Activated naive CD8-positive, alpha-beta T cell (primary cell): ENCODE measurements around the gene ACTL6A.

Experiments used
- H3K27ac Mint-ChIP-seq: one replicate; pipeline ENCODE4 v1.8.0; 2021; ENCODE audit warnings: mixed read lengths
- H3K27me3 Mint-ChIP-seq: one replicate; pipeline ENCODE4 v1.8.0; 2021; ENCODE audit warnings: mixed read lengths
- H3K36me3 Mint-ChIP-seq: one replicate; pipeline ENCODE4 v1.8.0; 2021; ENCODE audit warnings: mixed read lengths
- H3K4me1 Mint-ChIP-seq: one replicate; pipeline ENCODE4 v1.8.0; 2021; ENCODE audit warnings: low read depth, mixed read lengths
- H3K4me3 Mint-ChIP-seq: one replicate; pipeline ENCODE4 v1.8.0; 2021; ENCODE audit warnings: mild to moderate bottlenecking, mixed read lengths
- H3K9me3 Mint-ChIP-seq: one replicate; pipeline ENCODE4 v1.8.0; 2021; ENCODE audit warnings: low read depth, mixed read lengths

Gene ACTL6A

GRCh38 chr3:179551349-179552105, 11.2 kb upstream of the ACTL6A start:
- no peaks in the 10 kb centered on the region for H3K4me1 Mint-ChIP-seq
- H3K36me3 Mint-ChIP-seq, result no peaks in the 10 kb centered on the region
- no peaks in the 10 kb centered on the region for H3K9me3 Mint-ChIP-seq
- peaks cover 2% of the 10 kb centered on the region for H3K27me3 Mint-ChIP-seq
- H3K4me3 Mint-ChIP-seq, result no peak overlapping the region
- H3K27ac Mint-ChIP-seq, result no peak overlapping the region

- Mint-ChIP-seq H3K9me3 (no peaks in the 10 kb centered on the region), H3K27ac (no peak overlapping the region), H3K4me1 (peaks cover 9% of the 10 kb centered on the region), H3K36me3 (no peaks in the 10 kb centered on the region), H3K27me3 (no peaks in the 10 kb centered on the region), H3K4me3 (no peak overlapping the region)
Observed at GRCh38 chr3:179558742-179559364, 3.9 kb upstream of the ACTL6A start.

GRCh38 chr3:179560791-179561190, 1.9 kb upstream of the ACTL6A start:
- Mint-ChIP-seq H3K4me1 (peaks cover 25% of the 10 kb centered on the region), H3K27ac (no peak overlapping the region), H3K4me3 (no peak overlapping the region), H3K36me3 (no peaks in the 10 kb centered on the region), H3K9me3 (no peaks in the 10 kb centered on the region), H3K27me3 (no peaks in the 10 kb centered on the region)

DNA sequence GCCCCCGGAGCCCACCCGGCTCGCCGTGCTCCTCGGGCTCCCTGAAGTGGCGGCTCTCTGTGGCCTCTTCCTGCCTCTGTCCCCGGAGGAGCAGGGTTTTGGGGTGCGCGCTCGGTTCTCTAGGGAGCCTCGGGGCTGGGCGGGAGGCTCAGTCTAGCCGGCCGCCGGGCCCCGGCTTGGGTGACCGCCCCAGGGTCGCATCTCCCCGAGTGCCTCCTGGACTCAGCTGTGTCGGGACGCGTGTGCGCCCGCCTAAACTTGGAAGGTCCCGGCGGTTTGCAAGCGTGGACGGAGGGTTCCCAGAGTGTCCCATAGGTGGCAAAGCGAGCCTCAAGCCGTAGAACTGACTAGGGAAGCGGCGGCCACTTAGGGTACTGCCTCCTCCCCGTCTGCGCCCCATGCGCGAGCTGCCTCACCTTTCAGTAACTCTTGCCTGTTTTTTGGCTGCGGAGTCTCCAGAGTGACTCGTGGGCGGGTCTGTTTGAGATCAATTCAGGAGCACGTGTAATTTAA, 601 bp downstream of the ACTL6A start:
- Mint-ChIP-seq H3K27ac (peak overlapping the region; percentile 97), H3K4me1 (peaks cover 32% of the 10 kb centered on the region), H3K9me3 (no peaks in the 10 kb centered on the region), H3K27me3 (no peaks in the 10 kb centered on the region), H3K4me3 (peak overlapping the region; percentile 98), H3K36me3 (no peaks in the 10 kb centered on the region)

GRCh38 chr3:179565496-179565895, 2.8 kb downstream of the ACTL6A start:
- no peaks in the 10 kb centered on the region for H3K27me3 Mint-ChIP-seq
- peaks cover 35% of the 10 kb centered on the region for H3K4me1 Mint-ChIP-seq
- no peaks in the 10 kb centered on the region for H3K9me3 Mint-ChIP-seq
- H3K4me3 Mint-ChIP-seq, result peak overlapping the region; percentile 28
- peak overlapping the region; percentile 8 for H3K27ac Mint-ChIP-seq
- peaks cover 3% of the 10 kb centered on the region for H3K36me3 Mint-ChIP-seq

- Mint-ChIP-seq H3K27me3 (no peaks in the 10 kb centered on the region), H3K4me1 (no peaks in the 10 kb centered on the region), H3K9me3 (no peaks in the 10 kb centered on the region), H3K36me3 (peaks cover 4% of the 10 kb centered on the region), H3K27ac (no peak overlapping the region), H3K4me3 (no peak overlapping the region)
Observed at GRCh38 chr3:179580992-179581391, 18.3 kb downstream of the ACTL6A start.

DNA sequence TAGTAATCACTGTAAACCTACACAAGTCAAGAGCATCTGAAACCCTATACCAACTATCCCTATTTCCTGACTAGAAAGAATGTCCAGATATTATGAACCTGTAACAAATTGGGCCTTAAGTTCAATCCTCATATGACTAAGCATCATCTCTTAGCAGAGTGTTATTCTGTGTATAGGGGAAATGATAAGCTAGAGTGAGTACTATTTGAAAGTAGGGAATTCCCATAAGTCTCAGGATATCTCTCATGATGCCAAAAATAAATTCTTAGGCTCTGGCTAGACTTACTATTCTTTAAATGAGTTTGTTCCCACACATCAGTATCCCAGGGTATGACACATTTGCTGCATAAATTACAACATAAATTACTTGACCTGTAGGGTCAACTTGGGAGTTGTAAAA, 26.4 kb downstream of the ACTL6A start:
- H3K4me3 Mint-ChIP-seq, result no peak overlapping the region
- peak overlapping the region; percentile 70 for H3K27ac Mint-ChIP-seq
- peaks cover 4% of the 10 kb centered on the region for H3K36me3 Mint-ChIP-seq
- H3K9me3 Mint-ChIP-seq, result no peaks in the 10 kb centered on the region
- H3K27me3 Mint-ChIP-seq, result no peaks in the 10 kb centered on the region
- H3K4me1 Mint-ChIP-seq, result peaks cover 4% of the 10 kb centered on the region

- Mint-ChIP-seq H3K36me3 (peaks cover 2% of the 10 kb centered on the region), H3K4me1 (peaks cover 4% of the 10 kb centered on the region), H3K9me3 (no peaks in the 10 kb centered on the region), H3K4me3 (no peak overlapping the region), H3K27me3 (no peaks in the 10 kb centered on the region), H3K27ac (peak overlapping the region; percentile 43)
Observed at GRCh38 chr3:179590669-179591068, 27.9 kb downstream of the ACTL6A start.

- Mint-ChIP-seq H3K9me3 (no peaks in the 10 kb centered on the region), H3K27ac (no peak overlapping the region), H3K4me1 (peaks cover 4% of the 10 kb centered on the region), H3K4me3 (no peak overlapping the region), H3K36me3 (no peaks in the 10 kb centered on the region), H3K27me3 (no peaks in the 10 kb centered on the region)
Observed at GRCh38 chr3:179591313-179591712, 28.6 kb downstream of the ACTL6A start.

- Mint-ChIP-seq H3K9me3 (no peaks in the 10 kb centered on the region), H3K27me3 (no peaks in the 10 kb centered on the region), H3K4me3 (no peak overlapping the region), H3K36me3 (peaks cover 4% of the 10 kb centered on the region), H3K27ac (no peak overlapping the region), H3K4me1 (peaks cover 15% of the 10 kb centered on the region)
Observed at GRCh38 chr3:179599531-179599930, 36.8 kb downstream of the ACTL6A start.

GRCh38 chr3:179603321-179603720, 40.6 kb downstream of the ACTL6A start:
- peaks cover 4% of the 10 kb centered on the region for H3K36me3 Mint-ChIP-seq
- H3K4me3 Mint-ChIP-seq, result peak overlapping the region; percentile 99
- no peaks in the 10 kb centered on the region for H3K9me3 Mint-ChIP-seq
- peak overlapping the region; percentile 100 for H3K27ac Mint-ChIP-seq
- no peaks in the 10 kb centered on the region for H3K27me3 Mint-ChIP-seq
- H3K4me1 Mint-ChIP-seq, result peaks cover 35% of the 10 kb centered on the region

- Mint-ChIP-seq H3K27me3 (no peaks in the 10 kb centered on the region), H3K9me3 (no peaks in the 10 kb centered on the region), H3K4me3 (peak overlapping the region; percentile 99), H3K4me1 (peaks cover 38% of the 10 kb centered on the region), H3K27ac (peak overlapping the region; percentile 100), H3K36me3 (peaks cover 4% of the 10 kb centered on the region)
Observed at GRCh38 chr3:179603831-179604230, 41.1 kb downstream of the ACTL6A start.

DNA sequence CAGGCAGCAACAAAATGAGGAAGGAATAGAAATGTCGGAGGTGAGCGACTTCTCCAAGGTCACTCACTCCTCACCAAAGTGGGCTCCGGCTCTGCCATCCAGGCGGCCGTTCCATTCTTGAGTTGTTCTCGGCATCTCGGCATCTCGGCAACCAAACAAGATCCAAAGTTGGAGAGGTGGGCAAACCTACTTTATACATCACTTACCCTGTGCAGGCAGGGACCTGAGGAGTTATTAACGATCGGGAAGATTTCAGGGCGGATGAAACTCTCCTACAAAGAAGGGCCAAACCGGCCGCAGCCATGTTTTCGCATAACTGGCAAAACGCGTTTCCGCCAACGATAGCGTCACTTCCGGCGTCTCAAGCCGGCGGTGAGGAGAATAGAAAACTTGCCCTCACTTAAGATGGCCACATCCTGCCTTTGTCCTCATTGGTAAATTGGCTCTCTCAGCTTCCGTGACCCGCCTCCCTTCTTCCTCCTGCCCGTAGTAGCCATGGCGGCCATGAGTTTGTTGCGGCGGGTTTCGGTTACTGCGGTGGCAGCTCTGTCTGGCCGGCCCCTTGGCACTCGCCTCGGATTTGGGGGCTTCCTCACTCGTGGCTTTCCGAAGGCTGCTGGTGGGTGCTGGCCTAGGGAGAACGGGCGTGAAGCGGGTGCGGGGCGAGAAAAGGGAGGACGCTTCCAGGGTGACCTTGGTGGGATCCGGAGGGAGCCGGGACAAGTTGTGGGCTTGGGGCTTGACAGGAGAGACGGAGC, 41.8 kb downstream of the ACTL6A start, which contains the start of the genes MRPL47 and NDUFB5:
MRPL47 (minus strand) TSS at position 318 of the 758 bp plus-strand sequence; CDS start at position 304, 14 bp downstream.
NDUFB5 (plus strand) TSS at position 474 of the 758 bp plus-strand sequence; CDS start at position 496, 22 bp downstream.
- peak within 1 kb of the TSS; percentile 99 for H3K4me3 Mint-ChIP-seq

DNA sequence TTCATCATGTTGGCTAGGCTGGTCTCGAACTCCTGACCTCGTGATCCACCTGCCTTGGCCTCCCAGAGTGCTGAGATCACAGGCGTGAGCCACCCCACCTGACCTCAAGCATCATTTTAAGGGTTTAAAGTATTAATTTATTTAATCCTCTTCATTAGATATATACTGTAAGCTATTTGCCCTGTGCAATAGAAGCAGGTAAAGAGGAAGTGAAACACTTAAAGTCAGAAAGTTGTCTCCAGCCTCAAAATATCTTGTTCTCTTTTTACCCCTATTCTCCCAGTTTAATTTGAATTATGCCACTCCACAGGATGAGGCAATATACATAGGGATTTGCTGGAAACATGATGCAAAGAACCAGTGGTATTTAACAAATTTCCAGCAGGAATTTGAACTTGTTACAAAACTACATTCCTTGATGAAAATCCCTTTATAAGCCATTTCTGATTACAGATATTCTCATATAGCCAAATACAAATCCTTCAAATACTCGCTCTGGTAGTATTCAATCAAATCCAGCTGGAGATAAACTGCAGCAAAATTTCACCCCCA, 43.9 kb downstream of the ACTL6A start:
- peaks cover 46% of the 10 kb centered on the region for H3K4me1 Mint-ChIP-seq
- H3K4me3 Mint-ChIP-seq, result peak overlapping the region; percentile 99

More for the DNA sequence above, 41.8 kb downstream of the ACTL6A start, which contains the start of the genes MRPL47 and NDUFB5:
- Mint-ChIP-seq H3K27me3 (no peaks in the 10 kb centered on the region), H3K36me3 (peaks cover 4% of the 10 kb centered on the region), H3K9me3 (no peaks in the 10 kb centered on the region), H3K4me1 (peaks cover 43% of the 10 kb centered on the region), H3K27ac (peak within 1 kb of the TSS; percentile 100)

More for the DNA sequence above, 43.9 kb downstream of the ACTL6A start:
- Mint-ChIP-seq H3K9me3 (no peaks in the 10 kb centered on the region), H3K36me3 (peaks cover 2% of the 10 kb centered on the region), H3K27ac (peak overlapping the region; percentile 74), H3K27me3 (no peaks in the 10 kb centered on the region)
